GM23248 (cell line): ENCODE results near the gene GTPBP6. TPM values are rescaled to one million over a fixed set of nuclear protein-coding genes. Genes with fewer than 3 reads are reported as not detected.
A peak's percentile ranks its signal among the peaks of the same experiment; 100 is the strongest.

Experiments
- DNase-seq: peaks from one replicate; pipeline ENCODE4 v3.0.0-alpha.2; 2015
- H2AFZ ChIP-seq: fragments of 200-600 bp; sonication (generic); 2 replicates; pipeline ENCODE4 v1.6.1; 2016; ENCODE audit warnings: antibody characterized with exemption
- H3F3A ChIP-seq: fragments of 200-600 bp; sonication (generic); 2 replicates; pipeline ENCODE4 v1.6.1; 2016; ENCODE audit warnings: mild to moderate bottlenecking, antibody characterized with exemption, mixed run types; ENCODE audit not compliant: insufficient read depth
- H3K27ac ChIP-seq: fragments of 200-600 bp; sonication (generic); 2 replicates; pipeline ENCODE4 v1.5.1; 2016; ENCODE audit warnings: mild to moderate bottlenecking
- H3K27me3 ChIP-seq: fragments of 200-600 bp; sonication (generic); replicated peaks from 2 replicates; pipeline ENCODE4 v1.6.1; 2016; ENCODE audit warnings: mild to moderate bottlenecking; ENCODE audit not compliant: insufficient read depth
- H3K36me3 ChIP-seq: fragments of 200-600 bp; sonication (generic); 2 replicates; pipeline ENCODE4 v1.6.1; 2016; ENCODE audit warnings: low read depth, mild to moderate bottlenecking
- H3K4me1 ChIP-seq: fragments of 200-600 bp; sonication (generic); 2 replicates; pipeline ENCODE4 v1.6.1; 2016; ENCODE audit warnings: mild to moderate bottlenecking; ENCODE audit not compliant: insufficient read depth
- H3K4me2 ChIP-seq: fragments of 200-600 bp; sonication (generic); one replicate; pipeline ENCODE4 v1.6.1; 2016; ENCODE audit warnings: mild to moderate bottlenecking; ENCODE audit not compliant: unreplicated experiment
- H3K4me3 ChIP-seq: fragments of 200-600 bp; sonication (generic); 2 replicates; pipeline ENCODE4 v1.5.1; 2016; ENCODE audit warnings: mild to moderate bottlenecking
- H3K79me2 ChIP-seq: fragments of 200-600 bp; sonication (generic); 2 replicates; pipeline ENCODE4 v1.6.1; 2016; ENCODE audit warnings: mild to moderate bottlenecking; ENCODE audit not compliant: insufficient read depth
- H3K9ac ChIP-seq: fragments of 200-600 bp; sonication (generic); 2 replicates; pipeline ENCODE4 v1.6.1; 2016; ENCODE audit warnings: mild to moderate bottlenecking
- H3K9me2 ChIP-seq: fragments of 200-600 bp; sonication (generic); 2 replicates; pipeline ENCODE4 v1.6.1; 2016; ENCODE audit warnings: mixed run types, mild to moderate bottlenecking, moderate library complexity; ENCODE audit not compliant: insufficient read depth
- H3K9me3 ChIP-seq: fragments of 200-600 bp; sonication (generic); one replicate; pipeline ENCODE4 v1.6.1; 2017; ENCODE audit warnings: low read depth
- H4K20me1 ChIP-seq: fragments of 200-600 bp; sonication (generic); 2 replicates; pipeline ENCODE4 v1.6.0; 2016; ENCODE audit not compliant: insufficient read depth
- EZH2 ChIP-seq: fragments of 200-600 bp; sonication (generic); IDR thresholded peaks from 2 replicates; pipeline ENCODE4 v1.6.1; 2018; ENCODE audit warnings: antibody characterized with exemption, mild to moderate bottlenecking; ENCODE audit not compliant: insufficient read depth, poor library complexity, severe bottlenecking
- EZH2phosphoT487 ChIP-seq: fragments of 200-600 bp; sonication (generic); IDR thresholded peaks from 2 replicates; pipeline ENCODE4 v1.6.1; 2018; ENCODE audit warnings: antibody characterized with exemption, moderate library complexity, mild to moderate bottlenecking, low read depth; ENCODE audit not compliant: insufficient read depth
- WGBS, 2 experiments: methylation state at CpG; one replicate each; pipeline ENCODE4 v1.1.6; 2015 to 2017; ENCODE audit warnings: low lambda C conversion rate in 2 of 2, low coverage in 1 of 2; ENCODE audit errors: missing lambda C conversion rate in 2 of 2; 5-methylcytosine and 5-hydroxymethylcytosine counted together
- in situ Hi-C: fragments of 300-500 bp; cut with MboI; formaldehyde crosslinking; loops from 2 replicates; pipeline ENCODE4 v1.15.0; 2020
- polyA plus RNA-seq: library from polyadenylated mRNA; unstranded; fragments of >200 nt; fragmentation: Nextera tagmentation; extraction: Ambion mirVana; gene quantifications from 2 replicates; pipeline ENCODE4 v1.2.1, GENCODE V29; 2016
- total RNA-seq: library from RNA; depleted of rRNA; stranded (reverse); fragments of >200 nt; shearing (Covaris generic); gene quantifications from 2 replicates; pipeline ENCODE4 v1.2.3, GENCODE V29; 2014

The GTPBP6 gene
- total and polyA plus RNA-seq, 2 experiments from 2014 or later: 28.1 to 32.4 TPM

- Histone ChIP-seq H3K4me3 (peak overlapping the region; percentile 75), H3K4me1 (no peaks in the 10 kb centered on the region), H3K9me2 (no peaks in the 10 kb centered on the region), H4K20me1 (no peaks in the 10 kb centered on the region), H3K4me2 (peak overlapping the region; percentile 77), H3K9me3 (no peaks in the 10 kb centered on the region), H2AFZ (peak overlapping the region; percentile 80), H3K9ac (peak overlapping the region; percentile 81), H3F3A (no peaks in the 10 kb centered on the region), H3K79me2 (no peaks in the 10 kb centered on the region), H3K27ac (no peak overlapping the region), H3K36me3 (no peaks in the 10 kb centered on the region), H3K27me3 (no peaks in the 10 kb centered on the region)
- WGBS, 2 experiments: 2 to 4% methylated on average over 30 to 32 of the region's 36 CpGs
- TF ChIP-seq EZH2: no peak
- in situ Hi-C loops: no loop called here
- DNase-seq: peak; percentile 70
Measured at GRCh38 chrX:275967-276580, 42.5 kb downstream of the GTPBP6 start.

GRCh38 chrX:275476-275966 lies 43.1 kb downstream of the GTPBP6 start:
- no peaks in the 10 kb centered on the region for H3K36me3 ChIP-seq
- H2AFZ ChIP-seq: peak overlapping the region; percentile 80; the same call in 1 of the 2 replicates
- in situ Hi-C loops: no loop called here
- H3K4me2 ChIP-seq: peak overlapping the region; percentile 77
- H3K4me1 ChIP-seq: no peaks in the 10 kb centered on the region
- H3K9me3 ChIP-seq: no peaks in the 10 kb centered on the region
- no peak for TF ChIP-seq EZH2phosphoT487
- H3K79me2 ChIP-seq: no peaks in the 10 kb centered on the region
- no peaks in the 10 kb centered on the region for H3K9me2 ChIP-seq
- H3K4me3 ChIP-seq: 0 out of 2 replicates have a peak overlapping the region, but pooled peaks have one; percentile 75
- no peak for DNase-seq
- WGBS, 2 experiments: 49 to 58% methylated on average over 19 of the region's 32 CpGs
- no peaks in the 10 kb centered on the region for H3K27me3 ChIP-seq
- H4K20me1 ChIP-seq: no peaks in the 10 kb centered on the region
- no peaks in the 10 kb centered on the region for H3F3A ChIP-seq
- H3K27ac ChIP-seq: no peak overlapping the region
- H3K9ac ChIP-seq: no peak overlapping the region

DNA sequence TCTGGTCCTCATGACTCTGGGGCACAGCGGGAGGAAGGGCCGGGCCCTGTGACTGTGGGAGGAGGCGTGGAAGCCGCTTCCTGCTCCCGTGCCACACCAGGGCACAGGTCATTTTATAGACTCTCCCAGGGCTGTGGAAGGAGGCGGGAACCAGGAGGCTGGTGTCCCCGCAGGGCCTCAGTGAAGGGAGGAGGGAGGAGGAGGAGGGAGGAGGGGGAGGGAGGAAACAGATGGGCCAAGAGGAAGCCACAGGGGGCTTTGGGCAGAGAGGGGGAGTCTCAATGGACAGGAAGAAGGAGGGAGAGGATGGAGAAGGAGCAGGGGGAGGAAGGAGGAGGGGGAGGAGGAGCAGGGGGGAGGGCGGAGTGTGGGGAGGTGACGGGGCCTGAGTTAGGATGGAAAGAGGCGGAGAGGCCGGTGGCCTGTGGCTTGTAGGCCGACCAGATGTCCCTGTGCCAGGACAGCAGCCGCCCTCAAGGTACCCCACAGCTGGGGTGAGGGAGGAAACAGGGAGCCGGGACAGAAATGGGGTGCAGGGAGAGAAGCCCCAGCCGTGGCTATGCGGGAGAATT lies 43.6 kb downstream of the GTPBP6 start:
- H3K79me2 ChIP-seq: no peaks in the 10 kb centered on the region
- in situ Hi-C loops: no loop called here
- no peaks in the 10 kb centered on the region for H3K27me3 ChIP-seq
- no peak overlapping the region for H3K4me3 ChIP-seq
- H3K4me1 ChIP-seq: no peaks in the 10 kb centered on the region
- no peak overlapping the region for H3K27ac ChIP-seq
- no peak overlapping the region for H2AFZ ChIP-seq
- 76 to 92% methylated on average over 5 to 16 of the region's 16 CpGs for WGBS, 2 experiments
- no peak overlapping the region for H3K9ac ChIP-seq
- H3K36me3 ChIP-seq: no peaks in the 10 kb centered on the region
- no peaks in the 10 kb centered on the region for H3F3A ChIP-seq
- no peaks in the 10 kb centered on the region for H4K20me1 ChIP-seq
- no peak for DNase-seq
- TF ChIP-seq EZH2phosphoT487 (no peak), EZH2 (no peak)
- H3K4me2 ChIP-seq: no peak overlapping the region
- no peaks in the 10 kb centered on the region for H3K9me3 ChIP-seq
- no peaks in the 10 kb centered on the region for H3K9me2 ChIP-seq

DNA sequence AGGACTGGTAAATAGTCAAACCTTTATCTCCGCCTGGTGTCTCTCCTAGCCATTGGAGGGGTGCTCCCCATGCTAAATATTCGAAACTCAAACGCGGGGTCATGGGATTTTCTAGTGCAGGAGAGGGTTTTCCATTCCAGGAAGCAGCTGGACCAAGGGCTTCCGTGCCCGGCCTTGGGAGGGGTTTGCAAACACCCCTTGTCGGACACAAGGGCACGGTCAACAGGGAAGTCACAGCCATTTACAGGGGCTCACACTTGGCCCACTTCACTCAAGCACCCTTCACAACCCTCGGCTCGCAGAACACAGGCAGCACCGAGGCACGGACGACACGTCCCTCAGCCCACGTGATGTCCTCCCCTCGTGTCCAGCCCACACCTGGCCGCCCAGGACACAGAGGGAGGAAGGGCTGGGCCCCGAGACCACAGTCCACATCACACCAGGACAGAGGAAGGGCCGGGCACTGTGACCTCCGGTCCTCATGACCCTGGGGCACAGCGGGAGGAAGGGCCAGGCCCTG lies 47.7 kb downstream of the GTPBP6 start:
- no peaks in the 10 kb centered on the region for H3K79me2 ChIP-seq
- H3K4me2 ChIP-seq: no peak overlapping the region
- no peaks in the 10 kb centered on the region for H4K20me1 ChIP-seq
- H3K4me1 ChIP-seq: no peaks in the 10 kb centered on the region
- WGBS, 2 experiments: 86 to 93% methylated on average over 17 to 21 of the region's 21 CpGs
- no peaks in the 10 kb centered on the region for H3K36me3 ChIP-seq
- DNase-seq: no peak
- no peak overlapping the region for H2AFZ ChIP-seq
- no peaks in the 10 kb centered on the region for H3K27me3 ChIP-seq
- in situ Hi-C loops: no loop called here
- H3K9me2 ChIP-seq: no peaks in the 10 kb centered on the region
- TF ChIP-seq EZH2 (no peak), EZH2phosphoT487 (no peak)
- no peak overlapping the region for H3K9ac ChIP-seq
- no peaks in the 10 kb centered on the region for H3K9me3 ChIP-seq
- no peaks in the 10 kb centered on the region for H3F3A ChIP-seq
- no peak overlapping the region for H3K4me3 ChIP-seq
- no peak overlapping the region for H3K27ac ChIP-seq
